ENCODE measurements around the gene TMEM62. TPM values are rescaled to one million over a fixed set of nuclear protein-coding genes. Genes with fewer than 3 reads are reported as not detected.

The TMEM62 gene
- total RNA-seq, 1 donor from 2014 or later: 26.2 TPM

DNA sequence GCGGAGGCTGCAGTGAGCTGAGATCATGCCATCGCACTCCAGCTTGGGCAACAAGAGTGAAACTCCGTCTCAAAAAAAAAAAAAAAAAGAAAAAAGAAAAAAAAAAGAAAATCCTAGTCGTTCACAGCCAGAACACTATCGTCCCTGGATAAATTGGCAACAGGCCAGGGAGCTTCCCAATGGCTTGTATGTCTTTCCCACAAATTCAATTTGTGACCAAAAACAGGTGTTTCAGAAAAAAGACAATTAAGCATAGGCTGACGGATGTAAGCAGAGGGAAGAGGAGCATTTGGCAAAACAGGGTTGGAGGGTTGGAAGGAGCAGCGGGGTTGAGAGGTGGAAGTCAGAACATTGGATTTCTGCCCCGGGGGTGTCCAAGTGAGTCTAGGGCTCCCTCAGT, 78.9 kb downstream of the TMEM62 start:
- DNase-seq (no peak), ATAC-seq (no peak)
- no peaks in the 10 kb centered on the region for H3K9me3 ChIP-seq
- intact Hi-C loops (cut with DNase I): no loop called here
- H3K36me3 ChIP-seq: no peaks in the 10 kb centered on the region
- H3K27ac ChIP-seq: no peak overlapping the region
- peaks cover 15% of the 10 kb centered on the region for H3K27me3 ChIP-seq (ENCODE audit: low read depth)
- no peak overlapping the region for H3K4me3 ChIP-seq
- H3K4me1 ChIP-seq: no peaks in the 10 kb centered on the region
- TF ChIP-seq, protein P1, sequence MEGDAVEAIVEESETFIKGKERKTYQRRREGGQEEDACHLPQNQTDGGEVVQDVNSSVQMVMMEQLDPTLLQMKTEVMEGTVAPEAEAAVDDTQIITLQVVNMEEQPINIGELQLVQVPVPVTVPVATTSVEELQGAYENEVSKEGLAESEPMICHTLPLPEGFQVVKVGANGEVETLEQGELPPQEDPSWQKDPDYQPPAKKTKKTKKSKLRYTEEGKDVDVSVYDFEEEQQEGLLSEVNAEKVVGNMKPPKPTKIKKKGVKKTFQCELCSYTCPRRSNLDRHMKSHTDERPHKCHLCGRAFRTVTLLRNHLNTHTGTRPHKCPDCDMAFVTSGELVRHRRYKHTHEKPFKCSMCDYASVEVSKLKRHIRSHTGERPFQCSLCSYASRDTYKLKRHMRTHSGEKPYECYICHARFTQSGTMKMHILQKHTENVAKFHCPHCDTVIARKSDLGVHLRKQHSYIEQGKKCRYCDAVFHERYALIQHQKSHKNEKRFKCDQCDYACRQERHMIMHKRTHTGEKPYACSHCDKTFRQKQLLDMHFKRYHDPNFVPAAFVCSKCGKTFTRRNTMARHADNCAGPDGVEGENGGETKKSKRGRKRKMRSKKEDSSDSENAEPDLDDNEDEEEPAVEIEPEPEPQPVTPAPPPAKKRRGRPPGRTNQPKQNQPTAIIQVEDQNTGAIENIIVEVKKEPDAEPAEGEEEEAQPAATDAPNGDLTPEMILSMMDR (IDR thresholded peaks at IDR 0.05): no peak

GRCh38 chr15:43212951-43213350, 79.6 kb downstream of the TMEM62 start:
- no peak overlapping the region for H3K27ac ChIP-seq
- intact Hi-C loops (cut with DNase I): no loop called here
- H3K9me3 ChIP-seq: no peaks in the 10 kb centered on the region
- TF ChIP-seq, protein P1 (IDR thresholded peaks at IDR 0.05): no peak
- no peaks in the 10 kb centered on the region for H3K4me1 ChIP-seq
- H3K4me3 ChIP-seq: no peak overlapping the region
- H3K36me3 ChIP-seq: no peaks in the 10 kb centered on the region
- peaks cover 15% of the 10 kb centered on the region for H3K27me3 ChIP-seq (ENCODE audit: low read depth)
- DNase-seq: no peak
- ATAC-seq: no peak

DNA sequence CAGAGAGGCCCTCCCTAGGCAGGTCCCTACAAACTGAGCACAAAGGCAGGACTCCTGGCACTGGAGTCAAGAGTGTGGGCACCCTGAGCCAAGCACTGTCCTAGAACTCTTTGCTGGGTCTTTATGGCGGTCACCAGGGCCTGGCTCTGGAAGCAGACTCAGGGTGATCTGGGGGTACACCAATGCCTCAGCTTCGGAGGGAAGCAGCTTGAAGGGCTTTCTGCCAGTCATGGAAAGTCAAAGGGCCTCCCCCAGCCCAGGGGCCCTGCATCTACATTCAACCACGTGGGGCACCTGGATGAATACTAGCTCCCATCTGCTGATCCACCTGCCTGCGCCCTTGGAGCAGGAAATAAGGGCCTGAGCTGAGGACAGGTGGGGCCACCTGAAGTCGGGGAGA, 80.1 kb downstream of the TMEM62 start:
- Histone ChIP-seq H3K4me1 (no peaks in the 10 kb centered on the region), H3K27ac (no peak overlapping the region), H3K27me3 (ENCODE audit: low read depth) (peaks cover 14% of the 10 kb centered on the region), H3K9me3 (no peaks in the 10 kb centered on the region), H3K36me3 (no peaks in the 10 kb centered on the region), H3K4me3 (no peak overlapping the region)
- ATAC-seq (no peak), DNase-seq (no peak)
- TF ChIP-seq, protein P1 (IDR thresholded peaks at IDR 0.05): no peak
- intact Hi-C loops (cut with DNase I): no loop called here

DNA sequence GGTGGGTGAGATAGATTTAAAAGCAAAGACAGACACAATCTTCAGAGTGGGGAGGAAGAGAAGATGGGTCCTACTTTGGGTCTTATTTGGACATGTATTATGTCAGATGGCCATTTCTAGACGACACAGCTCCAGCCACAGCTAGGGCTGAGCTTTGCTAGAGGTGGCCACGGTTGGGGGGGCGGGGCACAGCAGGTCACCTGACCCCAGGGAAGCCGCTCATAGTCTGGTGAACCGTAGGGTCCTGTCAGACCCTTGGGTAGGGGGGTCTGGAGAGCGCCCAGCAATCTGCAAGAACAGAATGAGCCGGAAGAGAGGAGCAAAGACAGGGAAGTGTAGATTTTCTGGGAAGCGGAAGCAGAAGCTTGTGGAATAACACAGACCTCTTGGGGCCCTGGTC, 80.8 kb downstream of the TMEM62 start:
- TF ChIP-seq, protein P1 (IDR thresholded peaks at IDR 0.05): no peak
- ATAC-seq: no peak
- intact Hi-C loops (cut with DNase I): no loop called here
- DNase-seq: no peak
- no peaks in the 10 kb centered on the region for H3K4me1 ChIP-seq
- peaks cover 7% of the 10 kb centered on the region for H3K27me3 ChIP-seq (ENCODE audit: low read depth)
- H3K27ac ChIP-seq: no peak overlapping the region
- no peaks in the 10 kb centered on the region for H3K9me3 ChIP-seq
- no peaks in the 10 kb centered on the region for H3K36me3 ChIP-seq
- no peak overlapping the region for H3K4me3 ChIP-seq

DNA sequence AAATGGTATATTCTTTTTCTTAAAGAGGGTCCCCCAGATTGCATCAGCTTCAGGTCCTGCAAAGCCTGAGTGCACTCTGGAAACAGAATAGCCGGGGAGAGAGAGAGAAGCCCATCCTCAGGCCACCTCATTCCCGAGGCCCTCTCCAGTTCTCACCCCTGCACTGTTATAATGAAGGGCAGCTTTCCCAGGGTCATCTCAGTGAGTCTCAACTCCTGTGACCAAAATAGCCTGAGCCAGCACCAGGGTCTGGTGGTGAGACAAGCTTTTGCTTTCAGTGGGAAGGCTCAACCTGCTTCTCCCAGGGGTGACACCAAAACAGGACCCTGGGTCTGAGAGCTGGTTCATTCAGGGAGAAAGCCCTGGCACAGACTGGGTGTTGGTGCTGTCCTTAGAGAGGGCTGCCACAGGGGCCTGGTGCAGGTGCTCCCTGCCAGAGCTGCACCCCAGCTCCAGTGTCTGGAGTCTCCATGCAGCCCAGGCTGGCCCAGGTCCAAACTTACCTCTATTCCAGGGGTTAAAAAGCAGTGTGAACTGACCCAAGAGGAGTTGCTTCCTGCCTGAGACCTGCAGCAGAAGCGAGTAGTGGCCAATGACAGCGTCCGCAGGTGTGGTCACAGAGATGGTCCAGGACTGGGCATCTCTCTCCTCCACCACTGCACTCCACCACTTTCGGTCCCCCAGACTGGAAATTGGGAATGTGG, 81.4 kb downstream of the TMEM62 start:
- intact Hi-C loops (cut with DNase I): no loop called here
- no peak overlapping the region for H3K4me3 ChIP-seq

More for the DNA sequence above, 81.4 kb downstream of the TMEM62 start:
- Histone ChIP-seq H3K27me3 (ENCODE audit: low read depth) (peaks cover 5% of the 10 kb centered on the region), H3K9me3 (no peaks in the 10 kb centered on the region), H3K36me3 (no peaks in the 10 kb centered on the region), H3K27ac (no peak overlapping the region), H3K4me1 (no peaks in the 10 kb centered on the region)
- ATAC-seq (no peak), DNase-seq (no peak)
- TF ChIP-seq, protein P1 (IDR thresholded peaks at IDR 0.05): no peak

Measured in lower lobe of right lung (tissue), 2 donors.